ENCODE data around the gene MARCKSL1. TPM values are rescaled to one million over a fixed set of nuclear protein-coding genes. Genes with fewer than 3 reads are reported as not detected.

The MARCKSL1 gene
- total and polyA plus RNA-seq, 2 of the 8 experiments (the other 6 are each of a cell fraction or from before 2014, with no cell fraction given): 536 to 558 TPM

GRCh38 chr1:32303997-32304622 is 31.9 kb downstream of the MARCKSL1 start:
- Histone ChIP-seq H3K4me2 (ENCODE audit: insufficient read depth in 1 of 2, low read depth in 2 of 2, low read length in 2 of 2) (no peak overlapping the region), H3K14ac (ENCODE audit: insufficient read length) (no peak overlapping the region), H2BK12ac (ENCODE audit: low read depth, low read length) (no peak overlapping the region), H3K23ac (ENCODE audit: insufficient read length) (no peak overlapping the region), H3K4ac (replicated peaks; ENCODE audit: insufficient read length, low read depth, low read length) (no peak overlapping the region), H3K4me3 (ENCODE audit: extremely low read depth in 1 of 4, insufficient read depth in 2 of 4, low read depth in 3 of 4, low read length in 4 of 4) (no peak overlapping the region), H2BK5ac (ENCODE audit: low read depth, low read length) (no peak overlapping the region), H3K56ac (replicated peaks; ENCODE audit: insufficient read length, low read depth, low read length) (no peak overlapping the region), H2BK120ac (replicated peaks; ENCODE audit: low read depth, low read length) (no peak overlapping the region), H3K9me3 (ENCODE audit: insufficient read depth in 2 of 2, low read depth in 1 of 2, low read length in 1 of 2) (no peaks in the 10 kb centered on the region), H3K27me3 (replicated peaks in 1 of 4; ENCODE audit: control insufficient read depth in 3 of 4, extremely low read depth in 1 of 4, insufficient read depth in 3 of 4, low read length in 3 of 4) (no peaks in the 10 kb centered on the region), H3K27ac (ENCODE audit: low read depth, low read length) (no peak overlapping the region), H2AK5ac (ENCODE audit: low read depth, low read length) (no peak overlapping the region), H3K4me1 (replicated peaks in 1 of 4; ENCODE audit: control insufficient read depth in 3 of 4, insufficient read depth in 4 of 4, low read length in 3 of 4) (no peaks in the 10 kb centered on the region), H4K8ac (ENCODE audit: extremely low read depth, insufficient read depth, low read length) (no peak overlapping the region), H3K23me2 (ENCODE audit: low read depth, low read length) (no peaks in the 10 kb centered on the region), H2BK15ac (ENCODE audit: low read length) (no peak overlapping the region), H3K36me3 (ENCODE audit: control insufficient read depth in 2 of 4, insufficient read depth in 4 of 4, low read length in 3 of 4) (peaks cover 5 to 32% (median 18%) of the 10 kb centered on the region in 4 experiments; a peak in 7 of 8 replicates), H2BK20ac (ENCODE audit: low read length) (no peak overlapping the region), H3K18ac (ENCODE audit: extremely low read depth, low read length) (no peak overlapping the region), H3K79me2 (ENCODE audit: control insufficient read depth in 1 of 2, insufficient read depth in 2 of 2, low read length in 2 of 2) (peaks cover 0 to 42% of the 10 kb centered on the region in 2 experiments; a peak in 2 of 4 replicates), H3K9ac (replicated peaks in 1 of 4; ENCODE audit: extremely low read depth in 1 of 4, low read depth in 3 of 4, low read length in 3 of 4) (no peak overlapping the region), H4K20me1 (replicated peaks in 1 of 2; ENCODE audit: control insufficient read depth in 1 of 2, insufficient read depth in 2 of 2, low read length in 2 of 2) (peaks cover 0 to 8% of the 10 kb centered on the region in 2 experiments), H2AFZ (ENCODE audit: low read length) (no peak overlapping the region), H4K91ac (replicated peaks; ENCODE audit: insufficient read length, low read length) (no peak overlapping the region), H3K79me1 (ENCODE audit: low read depth, low read length) (peaks cover 3% of the 10 kb centered on the region), H4K5ac (ENCODE audit: insufficient read length, low read depth, low read length) (no peak overlapping the region)
- WGBS, 2 experiments (ENCODE audit: extremely low coverage in 1 of 2, insufficient coverage in 1 of 2, insufficient read length in 1 of 2, insufficient replicate concordance in 2 of 2, low coverage in 1 of 2, low lambda C conversion rate in 2 of 2, missing lambda C conversion rate in 1 of 2): 93% methylated on average over 3 of the region's 3 CpGs; no CpG with 5 or more reads in 1 of the 2 experiments
- POLR2A ChIA-PET (ENCODE audit: partially characterized antibody): interaction anchor here (0.8 to 2.1 kb wide), 7 partner anchors 8 to 104 kb away, joined by 3 to 5 read pairs (median 4); partner anchors contain the start of genes CCDC28B, HDAC1 and MARCKSL1
- FAIRE-seq (no peak), DNase-seq (ENCODE audit: low read depth in 1 of 2, low spot score in 2 of 2) (no peak)
- CTCF ChIA-PET (ENCODE audit: partially characterized antibody): interaction anchor here (0.7 to 3.3 kb wide), 8 partner anchors 9 to 104 kb away, joined by 3 to 16 read pairs (median 4); partner anchors contain the start of genes CCDC28B and FAM167B
- TF ChIP-seq ASH2L (IDR thresholded peaks at IDR 0.05; ENCODE audit: low read length): no peak

Measured in H1 (cell line).